SU-DHL-6 (cell line): ENCODE results near the gene SLCO3A1.

ENCODE experiments used
- EZH2phosphoT487 ChIP-seq: fragments of 200-600 bp; sonication (generic), shearing (Covaris generic); conservative IDR thresholded peaks from 2 replicates; pipeline ENCODE4 v1.6.1; 2018; ENCODE audit warnings: mild to moderate bottlenecking, antibody characterized with exemption, low read length, moderate library complexity, mixed read lengths
- TF ChIP-seq, protein P1 (sequence below): fragments of 200-600 bp; sonication (generic); IDR thresholded peaks from one replicate; pipeline ENCODE4 v1.5.1; 2017; ENCODE audit warnings: antibody characterized with exemption, mild to moderate bottlenecking, low read length, moderate library complexity; ENCODE audit not compliant: insufficient read depth, poor library complexity, severe bottlenecking

DNA sequence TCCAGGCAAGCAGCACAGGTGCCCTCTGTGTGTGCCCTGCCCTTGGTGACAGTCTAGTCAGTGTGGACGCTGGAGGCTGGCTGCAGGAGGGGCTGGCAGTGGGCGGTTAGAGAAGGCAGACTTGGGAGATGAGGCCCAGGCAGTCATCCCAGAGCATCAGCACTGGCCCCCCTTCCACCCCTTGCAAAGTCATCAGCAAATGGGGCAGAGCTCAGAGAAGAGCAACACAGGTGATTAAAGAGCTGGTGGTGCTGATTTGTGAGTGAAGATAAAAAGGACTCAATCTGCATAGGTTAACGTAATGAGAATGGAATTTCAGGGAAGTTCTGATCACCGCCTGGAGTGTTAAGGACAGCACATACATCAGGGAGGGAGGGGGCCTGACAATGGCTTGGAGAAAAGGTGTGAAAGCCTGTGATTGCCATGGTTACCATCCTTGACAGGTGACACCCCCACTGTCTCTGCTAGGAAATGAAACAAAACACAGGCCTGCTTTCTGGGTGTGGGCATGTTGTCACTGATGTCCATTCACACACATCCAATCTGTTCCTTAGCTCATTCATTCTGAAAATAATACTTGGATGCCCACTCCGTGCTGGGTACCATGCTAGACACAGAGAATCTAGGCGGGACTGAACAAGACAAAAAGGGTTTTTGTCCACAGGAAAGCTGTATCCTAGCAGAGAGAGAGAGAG lies 270.6 kb downstream of the SLCO3A1 start:
- TF ChIP-seq, protein P1, sequence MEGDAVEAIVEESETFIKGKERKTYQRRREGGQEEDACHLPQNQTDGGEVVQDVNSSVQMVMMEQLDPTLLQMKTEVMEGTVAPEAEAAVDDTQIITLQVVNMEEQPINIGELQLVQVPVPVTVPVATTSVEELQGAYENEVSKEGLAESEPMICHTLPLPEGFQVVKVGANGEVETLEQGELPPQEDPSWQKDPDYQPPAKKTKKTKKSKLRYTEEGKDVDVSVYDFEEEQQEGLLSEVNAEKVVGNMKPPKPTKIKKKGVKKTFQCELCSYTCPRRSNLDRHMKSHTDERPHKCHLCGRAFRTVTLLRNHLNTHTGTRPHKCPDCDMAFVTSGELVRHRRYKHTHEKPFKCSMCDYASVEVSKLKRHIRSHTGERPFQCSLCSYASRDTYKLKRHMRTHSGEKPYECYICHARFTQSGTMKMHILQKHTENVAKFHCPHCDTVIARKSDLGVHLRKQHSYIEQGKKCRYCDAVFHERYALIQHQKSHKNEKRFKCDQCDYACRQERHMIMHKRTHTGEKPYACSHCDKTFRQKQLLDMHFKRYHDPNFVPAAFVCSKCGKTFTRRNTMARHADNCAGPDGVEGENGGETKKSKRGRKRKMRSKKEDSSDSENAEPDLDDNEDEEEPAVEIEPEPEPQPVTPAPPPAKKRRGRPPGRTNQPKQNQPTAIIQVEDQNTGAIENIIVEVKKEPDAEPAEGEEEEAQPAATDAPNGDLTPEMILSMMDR, result no peak
- no peak for TF ChIP-seq EZH2phosphoT487
